Measurements from ENCODE around the gene SEC24C.

DNA sequence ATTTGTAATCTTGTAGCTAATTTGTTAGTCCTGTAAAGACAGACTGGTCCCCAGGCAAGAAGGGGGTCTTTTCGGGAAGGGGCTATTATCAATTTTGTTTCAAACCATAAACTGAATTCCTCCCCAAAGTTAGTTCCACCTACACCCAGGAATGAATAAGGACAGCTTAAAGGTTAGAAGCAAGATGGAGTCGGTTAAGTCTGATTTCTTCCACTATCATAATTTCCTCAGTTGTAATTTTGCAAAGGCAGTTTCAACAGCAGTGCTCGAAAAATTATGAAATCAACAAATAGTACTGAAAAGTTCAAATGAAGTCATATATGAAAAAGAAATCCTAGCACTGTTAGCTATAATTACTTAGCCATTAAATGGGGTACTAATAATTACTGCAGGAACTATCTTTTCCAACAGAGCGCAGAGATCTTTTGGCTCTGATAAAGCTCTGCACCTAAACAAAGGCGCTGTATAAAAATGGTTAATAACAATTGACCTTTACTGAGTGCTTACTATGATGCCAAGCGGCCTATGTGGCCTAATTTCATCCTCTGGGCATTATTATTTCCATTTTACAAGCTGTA, 756 bp upstream of the SEC24C start:
- TF ChIP-seq CTCF (conservative IDR thresholded peaks at IDR 0.05), result no peak
- TF ChIP-seq ZFX (IDR thresholded peaks at IDR 0.05), result no peak

Measured in C4-2B (cell line).